Vagina (tissue), 2 donors: ENCODE measurements around the gene PSRC1. TPM values are rescaled to one million over a fixed set of nuclear protein-coding genes. Genes with fewer than 3 reads are reported as not detected.
A peak's percentile ranks its signal among the peaks of the same experiment; 100 is the strongest.

Source experiments
- DNase-seq, 2 donors: peaks; one replicate each; pipeline ENCODE4 v3.0.0-alpha.2; 2017; ENCODE audit errors: extremely low spot score in 2 of 2
- H3K27ac ChIP-seq: fragments of 200-600 bp; sonication (generic); one replicate; pipeline ENCODE4 v1.5.1; 2019
- H3K27me3 ChIP-seq: fragments of 200-600 bp; sonication (generic); one replicate; pipeline ENCODE4 v1.5.1; 2019
- H3K36me3 ChIP-seq, 2 donors: fragments of 200-600 bp; sonication (generic); one replicate each; pipeline ENCODE4 v1.5.1; 2017 to 2019
- H3K4me1 ChIP-seq: fragments of 200-600 bp; sonication (generic); one replicate; pipeline ENCODE4 v1.5.1; 2019
- H3K4me3 ChIP-seq, 2 donors: fragments of 200-600 bp; sonication (generic); 1 replicate in 1 of 2; 2 replicates in 1 of 2; pipeline ENCODE4 v1.5.1; 2016 to 2019
- H3K9me3 ChIP-seq: fragments of 200-600 bp; sonication (generic); one replicate; pipeline ENCODE4 v1.5.1; 2019
- POLR2A ChIP-seq, 2 donors: fragments of 450-650 bp; IDR thresholded peaks; one replicate each; pipeline ENCODE4 v1.6.1; 2017; ENCODE audit warnings: antibody characterized with exemption in 2 of 2, mild to moderate bottlenecking in 2 of 2, moderate library complexity in 2 of 2
- POLR2AphosphoS5 ChIP-seq, 2 donors: sonication (generic); formaldehyde crosslinking; IDR thresholded peaks; one replicate each; pipeline ENCODE4 v1.9.0; 2017; ENCODE audit warnings: antibody characterized with exemption in 2 of 2, mild to moderate bottlenecking in 2 of 2, low read depth in 1 of 2; ENCODE audit not compliant: insufficient read depth in 1 of 2
- intact Hi-C: fragments of 100-400 bp; cut with DNase I; formaldehyde crosslinking; loops from one replicate; pipeline ENCODE4 v1.15.1; 2023
- total RNA-seq: library from RNA; depleted of rRNA; stranded (reverse); fragments of >200 nt; gene quantifications from one replicate; pipeline ENCODE4 v1.2.3, GENCODE V29; 2016
- TF ChIP-seq, protein P1 (sequence below), 3 experiments: fragments of 450-650 bp in 2 of 3; fragments of 200-600 bp in 1 of 3; sonication (generic) in 1 of 3; IDR thresholded peaks; one replicate each; pipeline ENCODE4 v1.5.1; 2017 to 2019; ENCODE audit warnings: antibody characterized with exemption in 3 of 3, mild to moderate bottlenecking in 2 of 3, moderate library complexity in 2 of 3

Gene PSRC1
- total RNA-seq, 1 donor from 2014 or later: 5.4 TPM

DNA sequence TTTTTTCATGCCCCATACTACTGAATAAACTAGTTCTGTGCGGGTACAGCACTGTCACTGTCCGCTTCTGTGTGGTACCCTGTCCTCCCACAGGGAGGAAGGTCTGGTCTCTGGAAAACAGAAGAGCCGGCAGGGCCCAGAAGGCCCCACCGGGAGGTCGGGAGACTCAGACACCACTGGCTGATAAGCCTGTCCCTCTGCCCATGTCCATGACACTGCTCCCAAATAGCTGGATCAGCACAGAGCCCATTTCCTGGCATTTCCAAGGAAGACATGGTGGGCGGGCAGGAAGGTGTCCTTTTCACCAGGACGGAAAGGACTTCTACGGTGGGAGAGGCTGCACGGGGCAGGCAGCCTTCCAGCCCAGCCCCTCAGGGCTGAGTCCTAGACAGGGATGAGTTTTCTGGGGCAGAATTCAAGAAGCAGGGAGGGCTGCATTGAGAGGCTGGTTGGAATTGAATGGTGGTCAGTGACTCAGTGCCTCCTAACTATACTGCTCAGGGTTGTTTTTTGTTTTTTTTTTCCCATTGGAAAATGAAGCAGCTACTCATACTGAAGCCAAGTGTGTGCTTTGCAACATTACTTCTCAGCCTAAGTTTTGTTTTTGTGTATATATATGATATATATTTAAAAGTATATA lies 7.1 kb downstream of the PSRC1 start:
- H3K9me3 ChIP-seq: no peaks in the 10 kb centered on the region
- H3K27me3 ChIP-seq: no peaks in the 10 kb centered on the region
- H3K4me3 ChIP-seq: no peak overlapping the region
- peaks cover 12% of the 10 kb centered on the region for H3K4me1 ChIP-seq
- TF ChIP-seq POLR2AphosphoS5 (IDR thresholded peaks at IDR 0.05; ENCODE audit: insufficient read depth in 1 of 2, low read depth in 1 of 2) (no peak), POLR2A (IDR thresholded peaks at IDR 0.05) (no peak)
- TF ChIP-seq, protein P1, sequence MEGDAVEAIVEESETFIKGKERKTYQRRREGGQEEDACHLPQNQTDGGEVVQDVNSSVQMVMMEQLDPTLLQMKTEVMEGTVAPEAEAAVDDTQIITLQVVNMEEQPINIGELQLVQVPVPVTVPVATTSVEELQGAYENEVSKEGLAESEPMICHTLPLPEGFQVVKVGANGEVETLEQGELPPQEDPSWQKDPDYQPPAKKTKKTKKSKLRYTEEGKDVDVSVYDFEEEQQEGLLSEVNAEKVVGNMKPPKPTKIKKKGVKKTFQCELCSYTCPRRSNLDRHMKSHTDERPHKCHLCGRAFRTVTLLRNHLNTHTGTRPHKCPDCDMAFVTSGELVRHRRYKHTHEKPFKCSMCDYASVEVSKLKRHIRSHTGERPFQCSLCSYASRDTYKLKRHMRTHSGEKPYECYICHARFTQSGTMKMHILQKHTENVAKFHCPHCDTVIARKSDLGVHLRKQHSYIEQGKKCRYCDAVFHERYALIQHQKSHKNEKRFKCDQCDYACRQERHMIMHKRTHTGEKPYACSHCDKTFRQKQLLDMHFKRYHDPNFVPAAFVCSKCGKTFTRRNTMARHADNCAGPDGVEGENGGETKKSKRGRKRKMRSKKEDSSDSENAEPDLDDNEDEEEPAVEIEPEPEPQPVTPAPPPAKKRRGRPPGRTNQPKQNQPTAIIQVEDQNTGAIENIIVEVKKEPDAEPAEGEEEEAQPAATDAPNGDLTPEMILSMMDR (IDR thresholded peaks at IDR 0.05): no peak
- DNase-seq: no peak
- no peak overlapping the region for H3K27ac ChIP-seq
- intact Hi-C loops: loop anchor here (5.0 kb wide), 1 partner anchor 121 kb away; the partner anchor contains the start of gene SORT1
- H3K36me3 ChIP-seq: no peaks in the 10 kb centered on the region

DNA sequence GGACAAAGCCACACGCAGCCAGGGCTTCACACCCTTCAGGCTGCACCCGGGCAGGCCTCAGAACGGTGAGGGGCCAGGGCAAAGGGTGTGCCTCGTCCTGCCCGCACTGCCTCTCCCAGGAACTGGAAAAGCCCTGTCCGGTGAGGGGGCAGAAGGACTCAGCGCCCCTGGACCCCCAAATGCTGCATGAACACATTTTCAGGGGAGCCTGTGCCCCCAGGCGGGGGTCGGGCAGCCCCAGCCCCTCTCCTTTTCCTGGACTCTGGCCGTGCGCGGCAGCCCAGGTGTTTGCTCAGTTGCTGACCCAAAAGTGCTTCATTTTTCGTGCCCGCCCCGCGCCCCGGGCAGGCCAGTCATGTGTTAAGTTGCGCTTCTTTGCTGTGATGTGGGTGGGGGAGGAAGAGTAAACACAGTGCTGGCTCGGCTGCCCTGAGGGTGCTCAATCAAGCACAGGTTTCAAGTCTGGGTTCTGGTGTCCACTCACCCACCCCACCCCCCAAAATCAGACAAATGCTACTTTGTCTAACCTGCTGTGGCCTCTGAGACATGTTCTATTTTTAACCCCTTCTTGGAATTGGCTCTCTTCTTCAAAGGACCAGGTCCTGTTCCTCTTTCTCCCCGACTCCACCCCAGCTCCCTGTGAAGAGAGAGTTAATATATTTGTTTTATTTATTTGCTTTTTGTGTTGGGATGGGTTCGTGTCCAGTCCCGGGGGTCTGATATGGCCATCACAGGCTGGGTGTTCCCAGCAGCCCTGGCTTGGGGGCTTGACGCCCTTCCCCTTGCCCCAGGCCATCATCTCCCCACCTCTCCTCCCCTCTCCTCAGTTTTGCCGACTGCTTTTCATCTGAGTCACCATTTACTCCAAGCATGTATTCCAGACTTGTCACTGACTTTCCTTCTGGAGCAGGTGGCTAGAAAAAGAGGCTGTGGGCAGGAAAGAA lies 8.1 kb downstream of the PSRC1 start:
- peaks cover 12% of the 10 kb centered on the region for H3K4me1 ChIP-seq
- intact Hi-C loops: loop anchor here (5.0 kb wide), 1 partner anchor 122 kb away; the partner anchor contains the start of gene SORT1

GRCh38 chr1:109273570-109274288 lies 9.2 kb downstream of the PSRC1 start:
- no peak overlapping the region for H3K27ac ChIP-seq
- no peaks in the 10 kb centered on the region for H3K9me3 ChIP-seq
- H3K36me3 ChIP-seq: no peaks in the 10 kb centered on the region
- H3K27me3 ChIP-seq: no peaks in the 10 kb centered on the region
- H3K4me1 ChIP-seq: peaks cover 12% of the 10 kb centered on the region
- TF ChIP-seq POLR2AphosphoS5 (IDR thresholded peaks at IDR 0.05; ENCODE audit: insufficient read depth in 1 of 2, low read depth in 1 of 2) (no peak), POLR2A (IDR thresholded peaks at IDR 0.05) (no peak)
- TF ChIP-seq, protein P1 (IDR thresholded peaks at IDR 0.05): no peak
- intact Hi-C loops: no loop called here
- no peak for DNase-seq
- H3K4me3 ChIP-seq: no peak overlapping the region

More for the DNA sequence above, 8.1 kb downstream of the PSRC1 start:
- Histone ChIP-seq H3K27ac (peak overlapping the region; percentile 33), H3K9me3 (no peaks in the 10 kb centered on the region), H3K27me3 (no peaks in the 10 kb centered on the region), H3K4me3 (no peak overlapping the region), H3K36me3 (no peaks in the 10 kb centered on the region)
- TF ChIP-seq POLR2AphosphoS5 (IDR thresholded peaks at IDR 0.05; ENCODE audit: insufficient read depth in 1 of 2, low read depth in 1 of 2): peak in 1 of 2 donors; percentile 38
- TF ChIP-seq, protein P1 (IDR thresholded peaks at IDR 0.05): no peak
- no peak for TF ChIP-seq POLR2A (IDR thresholded peaks at IDR 0.05)
- DNase-seq: no peak

DNA sequence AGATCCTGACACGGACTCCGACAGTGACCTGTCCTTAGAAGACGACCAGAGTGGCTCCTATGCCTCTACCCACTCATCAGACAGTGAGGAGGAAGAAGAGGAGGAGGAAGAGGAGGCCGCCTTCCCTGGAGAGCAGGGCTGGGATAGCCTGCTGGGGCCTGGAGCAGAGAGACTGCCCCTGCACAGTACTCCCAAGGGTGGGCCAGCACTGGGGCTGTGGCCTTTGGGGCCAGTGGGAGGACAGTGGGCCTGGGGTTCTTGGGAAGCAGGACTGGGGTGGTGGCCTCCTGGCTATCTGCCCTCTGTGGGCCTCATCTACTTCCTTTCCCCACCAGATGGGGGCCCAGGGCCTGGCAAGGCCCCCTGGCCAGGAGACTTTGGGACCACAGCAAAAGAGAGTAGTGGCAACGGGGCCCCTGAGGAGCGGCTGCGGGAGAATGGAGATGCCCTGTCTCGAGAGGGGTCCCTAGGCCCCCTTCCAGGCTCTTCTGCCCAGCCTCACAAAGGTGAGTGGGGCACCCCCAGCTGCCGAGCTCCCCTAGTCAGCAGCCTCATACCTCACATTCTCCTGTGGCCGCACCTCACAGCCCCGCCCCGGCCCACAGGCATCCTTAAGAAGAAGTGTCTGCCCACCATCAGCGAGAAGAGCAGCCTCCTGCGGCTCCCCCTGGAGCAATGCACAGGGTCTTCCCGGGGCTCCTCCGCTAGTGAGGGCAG lies 10.0 kb downstream of the PSRC1 start:
- H3K4me3 ChIP-seq: no peak overlapping the region
- no peaks in the 10 kb centered on the region for H3K36me3 ChIP-seq
- no peaks in the 10 kb centered on the region for H3K27me3 ChIP-seq
- H3K4me1 ChIP-seq: peaks cover 12% of the 10 kb centered on the region
- H3K27ac ChIP-seq: no peak overlapping the region
- intact Hi-C loops: no loop called here
- no peak for DNase-seq
- no peaks in the 10 kb centered on the region for H3K9me3 ChIP-seq
- TF ChIP-seq POLR2AphosphoS5 (IDR thresholded peaks at IDR 0.05; ENCODE audit: insufficient read depth in 1 of 2, low read depth in 1 of 2) (no peak), POLR2A (IDR thresholded peaks at IDR 0.05) (no peak)
- TF ChIP-seq, protein P1 (IDR thresholded peaks at IDR 0.05): no peak
